Activated CD4-positive, alpha-beta T cell treated with anti-CD3 and anti-CD28 coated beads for 24 hours (primary cell): ENCODE measurements around the gene ANGEL2.
"Not testable (repeated sequence)": the region's sequence is repeated elsewhere in the genome, so short reads cannot be mapped to it uniquely, and the experiment has no call there.

Experiments used
- DNase-seq, 2 donors: peaks; one replicate each; pipeline ENCODE4 v3.0.0-alpha.2; 2020; ENCODE audit warnings: low read depth in 2 of 2

The ANGEL2 gene

DNA sequence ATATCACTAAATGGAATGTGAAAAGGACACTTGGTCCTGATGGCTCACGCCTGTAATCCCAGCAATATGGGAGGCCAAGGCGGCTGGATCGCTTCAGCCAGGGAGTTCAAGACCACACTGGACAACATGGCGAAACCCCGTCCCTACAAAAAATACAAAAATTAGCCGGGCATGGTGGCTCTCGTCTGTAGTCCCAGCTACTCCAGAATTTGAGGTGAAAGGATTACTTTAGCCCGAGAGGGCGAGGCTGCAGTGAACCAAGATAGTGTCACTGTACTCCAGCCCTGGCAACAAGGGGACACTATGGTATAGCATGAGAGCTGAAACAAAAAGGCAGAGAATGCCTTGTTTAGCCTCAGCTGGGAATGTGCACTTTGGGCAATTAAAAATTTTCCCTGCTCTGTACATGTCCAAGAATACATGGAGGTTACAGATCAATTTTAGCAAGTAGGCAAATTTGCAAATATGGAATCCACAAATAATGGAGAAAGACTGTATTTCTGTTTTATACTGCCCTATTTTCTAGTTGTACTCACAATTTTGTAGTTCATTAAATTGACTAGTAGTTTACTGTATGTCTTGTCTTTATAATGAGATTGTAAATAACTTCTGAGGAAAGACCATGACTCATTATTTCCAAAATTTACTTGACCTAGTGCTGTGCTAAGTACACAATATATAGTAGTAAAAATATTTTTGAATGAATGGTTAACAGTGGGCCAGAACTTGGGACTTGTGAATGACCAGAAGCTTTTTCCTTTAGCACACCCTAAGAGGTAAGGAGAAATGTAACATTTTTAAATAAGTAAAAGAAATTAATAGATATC lies 2.0 kb upstream of the ANGEL2 start:
- DNase-seq, result no peak

DNA sequence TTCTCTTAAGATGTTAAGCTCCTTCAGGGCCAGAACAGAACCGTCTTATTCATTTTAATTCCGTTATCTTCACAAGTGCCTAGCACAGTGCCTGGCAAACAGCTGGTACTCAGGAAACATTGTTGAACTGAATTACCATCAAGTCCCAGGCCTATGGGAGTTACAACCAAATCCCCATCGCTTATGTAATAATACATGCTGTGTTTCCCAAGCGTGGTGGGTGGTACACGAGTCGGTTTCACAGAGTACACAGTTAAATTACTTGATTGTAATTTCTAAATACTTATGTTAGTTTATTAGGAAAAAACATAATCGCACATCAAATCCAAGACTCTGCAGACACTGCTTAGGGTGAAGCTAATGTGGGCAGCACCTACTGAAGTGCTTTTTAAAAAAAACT lies 1.0 kb downstream of the ANGEL2 start:
- peak in 1 of 2 donors; percentile 3 for DNase-seq

DNA sequence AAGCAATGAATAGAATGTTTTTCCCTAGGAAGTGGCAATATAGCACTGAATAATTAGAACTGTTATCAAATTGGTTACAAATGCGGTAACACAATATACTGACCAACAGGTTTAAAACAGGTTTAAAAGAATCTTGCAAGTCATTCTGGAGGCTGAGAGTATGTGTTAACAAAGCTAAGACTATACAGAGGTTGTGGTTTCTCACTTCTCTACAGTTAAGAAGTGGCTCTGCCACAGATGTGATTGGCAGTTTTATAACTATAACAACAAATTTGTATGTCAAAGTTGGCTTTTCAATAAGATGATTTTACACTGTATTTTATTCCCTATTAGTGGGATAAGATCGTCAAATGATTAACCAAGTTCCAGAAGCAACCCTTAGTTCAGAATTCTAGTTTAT lies 7.1 kb downstream of the ANGEL2 start:
- no peak for DNase-seq

DNA sequence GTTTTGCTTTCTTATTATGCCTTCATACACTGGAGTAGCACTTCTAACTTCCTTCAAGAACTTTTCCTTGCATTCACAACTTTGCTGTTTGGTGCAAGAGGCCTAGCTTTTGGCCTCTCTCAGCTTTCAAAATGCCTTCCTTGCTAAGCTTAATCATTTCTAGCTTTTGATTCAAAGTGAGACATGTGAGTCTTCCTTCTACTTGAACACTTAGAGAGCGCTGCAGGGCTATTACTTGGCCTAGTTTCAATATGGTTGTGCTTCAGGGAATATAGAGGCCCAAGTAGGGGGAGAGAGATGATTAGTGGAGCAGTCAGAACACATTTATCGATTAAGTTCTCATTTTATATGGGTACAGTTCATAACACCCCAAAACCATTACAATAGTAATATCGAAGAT lies 12.4 kb downstream of the ANGEL2 start:
- DNase-seq, result no peak

DNA sequence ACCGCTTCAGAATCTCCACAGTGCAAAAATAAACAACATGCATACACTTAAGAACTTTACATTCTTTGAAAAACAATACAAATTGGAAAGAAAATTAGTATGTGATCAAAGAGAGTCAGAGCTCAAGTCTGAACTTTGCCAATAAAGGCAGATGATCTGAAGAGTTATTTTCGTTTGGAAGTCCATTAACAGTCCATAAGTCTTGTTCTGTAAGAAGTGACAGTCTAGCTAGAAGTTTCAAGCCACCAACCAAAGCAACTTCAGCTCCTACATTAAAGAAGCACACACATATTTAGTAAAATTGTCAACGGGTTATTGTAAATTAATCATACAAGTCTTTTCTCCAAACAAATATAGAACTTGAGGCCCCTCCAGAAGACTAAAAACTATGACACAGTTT lies 20.7 kb downstream of the ANGEL2 start:
- DNase-seq, result no peak

DNA sequence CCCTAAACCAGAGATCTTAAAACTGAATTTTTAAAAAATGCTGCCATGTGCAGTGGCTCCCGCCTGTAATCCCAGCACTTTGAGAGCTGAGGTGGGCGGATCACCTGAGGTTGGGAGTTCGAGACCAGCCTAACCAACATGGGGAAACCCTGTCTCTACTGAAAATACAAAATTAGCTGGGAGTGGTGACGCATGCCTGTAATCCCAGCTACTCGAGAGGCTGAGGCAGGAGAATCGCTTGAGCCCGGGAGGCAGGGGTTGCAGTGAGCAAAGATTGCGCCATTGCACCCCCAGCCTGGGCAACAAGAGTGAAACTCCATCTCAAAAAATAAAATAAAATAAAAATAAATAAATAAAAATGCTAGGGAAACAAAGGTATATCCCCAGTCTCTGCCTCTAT lies 21.7 kb downstream of the ANGEL2 start:
- not testable (repeated sequence) for DNase-seq

DNA sequence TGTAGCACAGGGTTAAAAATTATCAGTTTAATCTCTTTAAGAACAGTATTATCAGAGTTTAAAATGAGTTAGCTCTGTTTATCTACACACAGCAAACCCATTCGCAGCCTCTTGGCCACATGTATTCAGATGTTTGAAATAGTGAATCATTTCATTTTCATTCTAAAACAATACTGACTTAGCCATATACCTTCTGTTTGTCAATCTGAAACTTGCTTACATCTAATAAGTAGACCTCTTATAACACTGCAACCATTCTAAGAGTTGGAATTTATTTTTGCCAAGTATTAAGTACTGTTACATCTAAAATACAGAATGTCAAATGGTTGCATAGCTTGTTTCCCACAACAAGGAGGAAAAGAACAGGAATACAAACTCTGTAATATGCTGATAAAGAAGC lies 25.4 kb downstream of the ANGEL2 start:
- DNase-seq, result no peak

DNA sequence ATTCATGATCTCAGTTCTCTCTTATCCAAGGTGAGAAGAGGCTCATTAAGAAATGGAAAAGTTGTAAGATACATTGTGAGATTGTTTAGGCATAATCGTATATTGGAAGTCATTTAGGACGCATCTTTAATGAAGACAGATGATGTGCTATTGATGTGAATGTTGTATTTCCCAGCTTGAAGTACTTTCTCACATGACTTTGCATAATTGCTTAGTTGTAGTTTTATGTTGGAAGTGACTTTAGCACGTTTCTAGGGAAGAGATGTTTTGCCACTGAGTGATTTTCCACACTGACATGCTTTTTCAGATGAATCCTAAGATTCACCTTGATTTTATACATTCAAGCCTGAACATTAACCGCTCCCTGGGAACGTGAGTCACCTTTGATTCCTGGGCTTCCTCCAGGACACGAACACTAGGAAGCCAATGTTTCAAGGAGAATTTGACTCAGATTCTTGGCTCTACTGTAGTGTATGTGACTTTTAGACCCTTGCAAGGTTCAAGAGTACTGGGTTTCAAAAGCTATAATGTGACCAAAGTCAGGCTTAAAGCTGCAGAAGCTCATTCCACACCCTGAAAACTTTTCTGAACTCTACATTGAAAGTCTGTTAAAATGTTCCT lies 27.9 kb downstream of the ANGEL2 start:
- no peak for DNase-seq

DNA sequence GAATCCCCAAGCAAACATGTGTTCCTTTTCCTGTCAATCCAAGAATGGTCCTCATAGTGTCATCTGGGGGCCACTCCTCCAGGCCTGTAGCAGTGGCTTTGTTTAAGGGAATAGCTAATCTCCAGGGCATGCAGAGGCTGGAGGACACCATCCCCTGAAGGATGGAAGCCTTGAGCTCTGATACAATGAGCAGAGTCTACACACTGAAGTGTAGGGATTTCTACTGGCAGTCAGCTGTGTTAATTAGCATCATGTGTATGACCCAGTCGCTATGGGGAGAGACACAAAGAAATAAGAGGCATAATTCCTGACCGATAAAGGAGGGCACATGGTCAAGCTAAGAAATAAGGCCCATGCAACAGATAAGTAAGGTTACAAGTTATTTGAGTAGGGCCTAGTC lies 29.1 kb downstream of the ANGEL2 start:
- DNase-seq, result no peak

DNA sequence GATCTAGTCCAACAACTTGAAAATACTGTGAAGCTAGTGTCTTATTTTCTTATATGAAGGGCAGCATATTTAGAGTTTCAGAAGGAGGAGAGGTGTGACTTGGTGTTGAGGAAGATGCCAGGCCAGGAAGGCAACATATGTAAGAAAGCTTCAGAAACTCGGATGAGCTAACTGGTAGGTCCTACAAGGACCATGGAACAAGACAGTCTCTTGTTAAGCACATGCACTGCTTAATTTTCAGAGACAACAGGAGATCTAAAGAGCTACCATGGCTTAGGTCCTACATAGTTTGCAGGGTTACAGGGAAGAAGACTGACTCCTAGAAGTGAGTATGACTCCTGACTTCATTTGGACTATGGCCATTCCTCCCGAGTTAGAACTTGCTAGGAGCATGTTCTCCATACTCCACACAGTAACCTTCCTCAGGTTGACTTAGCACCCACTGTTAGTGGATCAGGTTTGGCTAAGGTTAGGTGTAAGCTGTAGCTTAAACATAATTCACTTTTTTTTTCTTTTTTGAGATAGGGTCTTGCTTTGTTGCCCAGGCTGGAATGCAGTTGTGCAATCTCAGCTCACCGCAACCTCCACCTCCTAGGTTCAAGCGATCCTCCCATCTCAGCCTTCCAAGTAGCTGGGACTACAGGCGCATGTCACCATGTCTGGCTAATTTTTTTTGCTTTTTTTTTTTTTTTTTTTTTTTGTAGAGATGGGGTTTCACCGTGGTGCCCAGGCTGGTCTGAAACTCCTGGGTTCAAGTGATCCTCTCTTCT lies 31.0 kb downstream of the ANGEL2 start:
- no peak for DNase-seq

DNA sequence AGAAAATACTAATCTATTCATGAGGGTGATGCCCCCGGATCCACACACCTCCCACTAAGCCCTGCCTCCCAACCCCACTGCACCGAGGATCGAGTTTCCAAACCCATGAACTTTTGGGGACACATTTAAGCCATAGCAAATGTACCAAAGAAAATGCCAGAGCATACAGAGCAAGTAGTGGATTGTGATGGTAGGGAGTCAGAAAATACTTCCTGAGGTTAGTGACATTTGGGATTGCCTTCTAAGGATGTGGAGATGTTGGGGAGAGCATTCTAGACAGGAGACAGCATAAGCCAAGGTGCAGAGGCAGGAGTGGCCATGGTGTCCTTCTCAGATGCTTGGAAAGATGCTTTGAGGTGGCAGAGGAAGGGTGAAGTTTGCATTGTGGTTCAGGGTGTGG lies 32.2 kb downstream of the ANGEL2 start:
- DNase-seq, result no peak

DNA sequence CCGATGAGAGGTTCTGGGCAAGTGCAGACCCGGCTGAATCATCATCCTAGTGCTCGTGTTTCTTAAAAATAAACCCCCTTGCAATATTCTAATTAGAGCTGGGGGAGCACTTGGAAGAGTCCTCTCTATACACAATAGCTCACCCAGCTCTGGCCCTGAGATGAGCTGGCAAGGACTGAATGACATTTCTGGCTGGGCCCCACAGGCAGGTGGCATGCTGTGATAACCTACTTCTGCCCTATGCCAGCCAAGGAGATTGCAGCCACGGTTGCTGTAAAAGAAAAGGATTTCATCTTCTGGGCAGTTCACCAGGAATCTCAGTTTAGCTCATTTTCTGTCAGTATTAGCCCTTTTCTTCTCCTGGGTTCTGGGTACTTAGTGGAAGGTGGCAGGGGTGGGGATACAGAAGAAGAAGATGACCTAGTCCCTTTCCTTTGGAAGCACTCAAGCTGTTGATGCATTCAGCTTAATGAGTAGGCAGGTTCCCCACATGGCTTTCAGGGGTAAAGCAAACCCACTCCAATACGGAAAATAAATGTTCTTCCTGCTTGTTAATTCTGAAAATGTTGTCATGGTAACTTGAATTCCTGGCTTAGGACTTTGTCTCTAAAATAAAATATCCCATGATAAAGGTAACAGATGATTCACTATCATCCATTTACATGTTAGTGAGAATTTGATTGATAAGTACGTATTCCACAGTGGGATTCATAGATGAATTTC lies 33.1 kb downstream of the ANGEL2 start:
- no peak for DNase-seq

DNA sequence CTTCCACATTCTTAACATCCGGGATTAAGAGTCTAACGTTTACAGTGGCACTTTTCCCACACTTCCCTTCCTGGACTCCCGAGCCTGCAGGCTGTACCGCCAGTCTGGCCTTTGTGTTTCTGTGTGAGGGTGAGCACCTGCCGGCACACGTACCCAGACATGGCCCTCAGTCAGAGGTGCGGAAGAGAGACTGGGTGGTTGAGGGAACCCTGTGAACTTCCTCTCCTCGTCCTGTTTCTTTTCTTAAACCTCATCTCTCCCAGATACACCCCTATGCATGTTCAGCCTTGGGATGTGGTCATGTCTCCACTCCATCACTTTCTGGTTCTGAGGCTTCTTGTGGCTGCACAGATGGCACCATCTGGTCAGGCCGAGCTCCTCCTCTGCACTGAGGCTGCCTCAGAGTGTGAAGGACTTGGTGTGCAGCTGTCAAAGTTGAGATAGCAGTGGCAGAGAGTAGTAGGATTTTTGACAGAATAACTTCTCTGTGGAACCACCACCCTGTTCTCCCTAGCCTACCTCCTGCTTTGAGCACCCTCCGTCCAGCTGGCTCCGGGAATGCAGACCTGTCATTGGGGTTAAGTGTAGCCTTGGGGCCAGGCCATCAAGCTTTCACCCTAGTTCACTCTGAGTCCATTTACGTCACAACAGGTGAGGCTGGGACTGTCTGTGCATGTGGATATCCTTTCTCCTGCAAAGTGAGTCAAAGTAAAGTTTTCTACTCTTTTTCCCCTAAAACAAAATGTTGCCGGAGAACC lies 33.9 kb downstream of the ANGEL2 start:
- DNase-seq, result no peak

DNA sequence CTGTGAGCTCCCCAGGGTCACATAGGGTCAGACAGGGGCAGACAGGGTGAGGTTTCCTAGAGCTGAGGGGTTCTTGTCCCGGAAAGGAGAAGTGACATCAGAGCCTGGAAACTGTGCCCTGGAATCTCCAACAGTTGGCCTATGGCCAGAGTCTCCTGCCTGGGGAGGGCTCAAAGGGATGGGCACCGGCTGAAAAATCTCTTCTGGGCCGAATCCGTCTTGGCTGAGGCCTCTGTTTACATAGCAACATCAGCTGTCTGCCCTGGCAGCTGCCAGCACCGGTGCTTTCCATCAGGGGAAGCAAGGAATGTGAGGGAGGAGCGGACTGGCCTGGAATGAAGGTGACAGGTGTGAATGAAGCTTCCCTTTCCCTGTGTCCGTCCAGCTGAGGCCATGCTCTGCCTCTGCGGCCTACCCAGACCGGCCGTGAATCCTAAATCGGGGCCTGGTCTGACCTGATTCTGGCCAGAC lies 34.6 kb downstream of the ANGEL2 start:
- DNase-seq, result no peak

DNA sequence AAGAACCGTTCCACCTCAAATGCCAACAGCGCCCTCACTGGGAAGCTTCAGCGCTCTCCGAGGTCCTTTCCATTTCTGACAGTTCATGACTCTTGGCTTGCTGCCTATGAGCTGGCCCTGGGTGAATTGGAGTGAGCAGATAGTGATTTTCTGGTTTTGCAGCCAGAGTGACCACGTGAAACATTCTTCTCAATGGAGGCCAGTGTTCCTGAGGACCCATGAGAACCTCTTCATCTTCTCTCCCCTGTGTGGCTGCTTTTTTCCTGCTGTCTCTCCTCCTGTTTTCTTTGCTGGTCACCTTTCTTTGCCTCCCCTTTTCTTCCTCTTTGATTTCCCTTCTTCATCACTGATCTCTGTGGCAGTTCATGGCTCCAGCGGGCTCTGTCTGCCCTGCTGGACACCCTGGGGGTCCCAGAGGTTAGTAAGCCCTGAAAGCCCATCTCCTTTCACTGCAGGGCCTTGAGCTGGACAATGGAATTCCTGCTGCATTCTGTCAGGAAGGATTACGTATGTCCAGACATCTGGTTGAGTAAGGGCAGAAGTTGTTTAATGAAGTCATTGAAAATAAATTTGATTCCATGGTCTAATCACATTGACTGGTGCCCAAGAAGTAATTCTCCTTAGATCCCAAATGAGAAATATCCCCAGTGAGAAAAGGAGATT lies 35.4 kb downstream of the ANGEL2 start:
- DNase-seq, result no peak

DNA sequence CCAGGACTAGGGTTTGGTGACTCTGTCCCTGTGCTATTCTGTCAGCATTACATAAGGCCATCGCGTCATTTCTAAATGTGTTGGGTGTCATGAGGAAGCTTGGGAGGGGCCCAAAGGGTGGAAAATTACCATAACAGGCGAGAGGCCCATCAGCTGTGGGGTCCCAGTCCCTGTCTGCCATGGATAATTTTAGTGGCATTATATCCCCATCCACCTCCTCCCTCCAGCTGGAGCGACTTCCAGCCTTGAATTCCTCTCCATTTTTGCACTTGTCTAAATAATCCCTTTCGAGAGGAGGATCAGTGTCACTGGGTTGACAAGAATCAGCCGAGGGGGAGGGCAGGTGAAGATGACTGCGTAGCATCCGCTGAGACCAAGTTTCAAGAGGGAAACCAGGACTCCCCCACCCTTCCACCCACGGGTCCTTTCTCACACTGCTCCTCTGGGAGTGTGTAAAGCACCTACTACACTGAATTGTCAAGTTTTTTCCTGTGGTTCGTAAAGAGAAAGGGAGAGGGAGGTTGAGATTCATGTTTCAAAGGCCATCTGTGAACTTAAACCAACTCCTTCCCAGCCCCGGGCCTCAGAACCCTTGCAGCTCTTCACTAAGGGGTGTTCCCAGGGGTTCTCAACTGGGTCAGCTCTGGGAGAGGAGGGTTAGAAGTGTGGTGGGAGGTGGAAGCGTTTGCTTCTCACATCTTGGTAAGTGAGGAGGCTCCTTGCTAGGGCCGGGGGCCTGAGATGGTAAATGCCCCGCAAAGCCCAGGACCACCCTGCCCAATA lies 36.1 kb downstream of the ANGEL2 start:
- DNase-seq, result peak in 1 of 2 donors; percentile 12

DNA sequence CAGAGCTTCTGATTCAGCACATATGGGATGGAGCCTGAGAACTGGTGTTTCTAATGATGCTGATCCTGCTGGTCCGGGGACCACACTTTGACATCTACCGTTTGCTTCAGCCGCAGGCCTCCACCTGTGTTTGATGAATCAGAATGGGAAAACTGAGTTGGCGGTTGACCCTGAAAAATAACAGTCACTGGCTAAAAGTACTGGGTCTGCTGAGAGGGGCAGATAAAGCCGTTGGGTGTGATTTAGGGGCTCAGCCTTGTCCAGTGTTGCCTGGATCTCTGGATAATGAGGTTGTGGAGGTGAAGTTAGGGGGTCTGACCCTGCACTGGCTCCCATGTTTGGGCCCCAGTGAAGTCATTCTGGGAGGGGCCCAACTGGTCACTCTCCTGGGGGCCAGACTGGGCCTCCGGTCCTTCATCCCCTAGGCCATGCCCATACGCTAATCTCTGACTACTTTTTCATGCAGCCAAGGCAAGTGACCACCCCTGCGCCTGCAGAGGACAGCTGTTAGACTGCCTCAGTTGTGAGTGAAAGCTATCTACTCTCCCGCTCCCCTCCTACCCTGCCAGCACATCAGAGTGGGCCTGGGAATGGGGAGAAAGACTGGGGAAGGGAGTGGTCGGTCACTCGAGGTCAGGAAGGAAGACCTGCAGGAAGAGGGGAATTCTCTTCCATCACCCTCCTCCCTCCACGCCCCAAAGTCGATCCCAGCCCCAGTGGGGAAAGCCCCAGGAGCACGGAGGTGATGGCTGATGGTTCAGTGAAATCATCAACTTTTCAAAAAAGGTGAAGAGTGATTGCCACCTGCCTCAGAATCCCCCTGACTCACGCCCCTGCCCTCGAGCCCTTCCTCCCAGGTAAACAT lies 37.7 kb downstream of the ANGEL2 start:
- no peak for DNase-seq

DNA sequence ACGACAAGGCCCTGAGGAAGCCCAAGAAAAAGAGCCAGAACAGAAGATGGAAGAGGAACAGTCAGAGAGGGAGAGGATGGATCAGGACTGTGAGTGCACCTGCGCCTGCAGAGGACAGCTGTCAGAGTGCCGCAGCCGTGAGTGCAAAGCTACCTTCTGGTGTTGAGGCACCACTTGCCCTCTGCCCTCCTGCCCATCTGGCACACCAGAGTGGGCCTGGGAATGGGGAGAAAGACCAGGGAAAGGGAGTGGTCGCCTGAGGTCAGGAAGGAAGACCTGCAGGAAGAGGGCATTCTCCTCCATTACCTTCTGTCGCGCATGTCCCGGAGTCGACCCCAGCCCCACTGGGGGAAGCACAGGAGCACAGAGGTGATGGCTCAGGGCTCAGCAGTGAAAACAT lies 39.1 kb downstream of the ANGEL2 start:
- no peak for DNase-seq
